ENCODE data around the gene CDK5RAP3.

The CDK5RAP3 gene

DNA sequence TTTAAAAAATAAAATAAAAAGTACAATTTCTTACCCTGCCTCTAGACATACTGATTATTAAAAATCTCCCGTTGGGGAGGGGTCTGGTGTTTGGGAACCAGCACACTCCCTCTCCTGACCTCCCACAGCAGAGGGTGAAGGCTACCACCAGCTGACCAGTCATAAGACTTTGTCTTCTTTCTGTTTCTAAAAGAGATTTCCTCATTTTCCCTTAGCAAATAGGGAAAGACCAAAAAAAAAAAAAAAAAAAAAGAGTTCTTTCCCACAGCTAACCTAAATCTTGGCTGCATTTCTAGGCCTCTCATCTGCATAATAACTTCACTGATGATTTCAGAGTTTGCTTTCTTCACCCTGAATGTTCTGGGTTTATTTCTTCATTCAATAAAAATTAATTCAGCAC, 30.3 kb downstream of the CDK5RAP3 start:
- no peaks in the 10 kb centered on the region for H3K36me3 ChIP-seq (ENCODE audit: control insufficient read depth in 2 of 2, insufficient read depth in 1 of 2, low read length in 2 of 2)
- no peaks in the 10 kb centered on the region for H3K9me3 ChIP-seq (ENCODE audit: control insufficient read depth, insufficient read depth, low read depth, low read length)
- ChIA-PET CTCF (interaction anchor here (0.6 to 3.8 kb wide), 7 partner anchors 10 to 54 kb away, joined by 3 to 23 read pairs (median 7); no protein-coding TSS in a partner anchor), POLR2A (no interaction called here)
- no peak overlapping the region for H3K4me3 ChIP-seq (ENCODE audit: low read depth, low read length)
- TF ChIP-seq, protein P1, sequence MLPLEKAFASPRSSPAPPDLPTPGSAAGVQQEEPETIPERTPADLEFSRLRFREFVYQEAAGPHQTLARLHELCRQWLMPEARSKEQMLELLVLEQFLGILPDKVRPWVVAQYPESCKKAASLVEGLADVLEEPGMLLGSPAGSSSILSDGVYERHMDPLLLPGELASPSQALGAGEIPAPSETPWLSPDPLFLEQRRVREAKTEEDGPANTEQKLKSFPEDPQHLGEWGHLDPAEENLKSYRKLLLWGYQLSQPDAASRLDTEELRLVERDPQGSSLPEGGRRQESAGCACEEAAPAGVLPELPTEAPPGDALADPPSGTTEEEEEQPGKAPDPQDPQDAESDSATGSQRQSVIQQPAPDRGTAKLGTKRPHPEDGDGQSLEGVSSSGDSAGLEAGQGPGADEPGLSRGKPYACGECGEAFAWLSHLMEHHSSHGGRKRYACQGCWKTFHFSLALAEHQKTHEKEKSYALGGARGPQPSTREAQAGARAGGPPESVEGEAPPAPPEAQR (tag by site-specific recombination; IDR thresholded peaks at IDR 0.05), result no peak
- TF ChIP-seq ZNF548 (tag by site-specific recombination; IDR thresholded peaks at IDR 0.05) (no peak), YY2 (tag by site-specific recombination; IDR thresholded peaks at IDR 0.05) (no peak), ZNF792 (tag by site-specific recombination; IDR thresholded peaks at IDR 0.05) (no peak), ZNF335 (tag by site-specific recombination; conservative IDR thresholded peaks at IDR 0.05) (no peak), ZNF121 (tag by site-specific recombination; IDR thresholded peaks at IDR 0.05) (no peak), ZNF629 (tag by site-specific recombination; IDR thresholded peaks at IDR 0.05) (no peak), ZBTB8A (tag by site-specific recombination; IDR thresholded peaks at IDR 0.05) (no peak), ZNF155 (tag by site-specific recombination; IDR thresholded peaks at IDR 0.05) (no peak), ZNF785 (tag by site-specific recombination; IDR thresholded peaks at IDR 0.05) (no peak), ZNF658 (tag by site-specific recombination; IDR thresholded peaks at IDR 0.05) (no peak), ZBTB17 (tag by site-specific recombination; IDR thresholded peaks at IDR 0.05) (no peak), EGR2 (tag by site-specific recombination; IDR thresholded peaks at IDR 0.05; ENCODE audit: low read depth) (no peak)
- TF ChIP-seq, protein P2, sequence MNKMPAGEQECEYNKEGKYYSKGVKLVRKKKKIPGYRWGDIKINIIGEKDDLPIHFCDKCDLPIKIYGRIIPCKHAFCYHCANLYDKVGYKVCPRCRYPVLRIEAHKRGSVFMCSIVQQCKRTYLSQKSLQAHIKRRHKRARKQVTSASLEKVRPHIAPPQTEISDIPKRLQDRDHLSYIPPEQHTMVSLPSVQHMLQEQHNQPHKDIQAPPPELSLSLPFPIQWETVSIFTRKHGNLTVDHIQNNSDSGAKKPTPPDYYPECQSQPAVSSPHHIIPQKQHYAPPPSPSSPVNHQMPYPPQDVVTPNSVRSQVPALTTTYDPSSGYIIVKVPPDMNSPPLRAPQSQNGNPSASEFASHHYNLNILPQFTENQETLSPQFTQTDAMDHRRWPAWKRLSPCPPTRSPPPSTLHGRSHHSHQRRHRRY (tag by site-specific recombination; IDR thresholded peaks at IDR 0.05), result no peak
- TF ChIP-seq, protein P3, sequence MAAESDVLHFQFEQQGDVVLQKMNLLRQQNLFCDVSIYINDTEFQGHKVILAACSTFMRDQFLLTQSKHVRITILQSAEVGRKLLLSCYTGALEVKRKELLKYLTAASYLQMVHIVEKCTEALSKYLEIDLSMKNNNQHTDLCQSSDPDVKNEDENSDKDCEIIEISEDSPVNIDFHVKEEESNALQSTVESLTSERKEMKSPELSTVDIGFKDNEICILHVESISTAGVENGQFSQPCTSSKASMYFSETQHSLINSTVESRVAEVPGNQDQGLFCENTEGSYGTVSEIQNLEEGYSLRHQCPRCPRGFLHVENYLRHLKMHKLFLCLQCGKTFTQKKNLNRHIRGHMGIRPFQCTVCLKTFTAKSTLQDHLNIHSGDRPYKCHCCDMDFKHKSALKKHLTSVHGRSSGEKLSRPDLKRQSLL (tag by site-specific recombination; IDR thresholded peaks at IDR 0.05), result no peak
- TF ChIP-seq, protein P4, sequence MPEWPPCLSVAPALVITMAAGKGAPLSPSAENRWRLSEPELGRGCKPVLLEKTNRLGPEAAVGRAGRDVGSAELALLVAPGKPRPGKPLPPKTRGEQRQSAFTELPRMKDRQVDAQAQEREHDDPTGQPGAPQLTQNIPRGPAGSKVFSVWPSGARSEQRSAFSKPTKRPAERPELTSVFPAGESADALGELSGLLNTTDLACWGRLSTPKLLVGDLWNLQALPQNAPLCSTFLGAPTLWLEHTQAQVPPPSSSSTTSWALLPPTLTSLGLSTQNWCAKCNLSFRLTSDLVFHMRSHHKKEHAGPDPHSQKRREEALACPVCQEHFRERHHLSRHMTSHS (tag by site-specific recombination; IDR thresholded peaks at IDR 0.05), result no peak
- TF ChIP-seq, protein P5, sequence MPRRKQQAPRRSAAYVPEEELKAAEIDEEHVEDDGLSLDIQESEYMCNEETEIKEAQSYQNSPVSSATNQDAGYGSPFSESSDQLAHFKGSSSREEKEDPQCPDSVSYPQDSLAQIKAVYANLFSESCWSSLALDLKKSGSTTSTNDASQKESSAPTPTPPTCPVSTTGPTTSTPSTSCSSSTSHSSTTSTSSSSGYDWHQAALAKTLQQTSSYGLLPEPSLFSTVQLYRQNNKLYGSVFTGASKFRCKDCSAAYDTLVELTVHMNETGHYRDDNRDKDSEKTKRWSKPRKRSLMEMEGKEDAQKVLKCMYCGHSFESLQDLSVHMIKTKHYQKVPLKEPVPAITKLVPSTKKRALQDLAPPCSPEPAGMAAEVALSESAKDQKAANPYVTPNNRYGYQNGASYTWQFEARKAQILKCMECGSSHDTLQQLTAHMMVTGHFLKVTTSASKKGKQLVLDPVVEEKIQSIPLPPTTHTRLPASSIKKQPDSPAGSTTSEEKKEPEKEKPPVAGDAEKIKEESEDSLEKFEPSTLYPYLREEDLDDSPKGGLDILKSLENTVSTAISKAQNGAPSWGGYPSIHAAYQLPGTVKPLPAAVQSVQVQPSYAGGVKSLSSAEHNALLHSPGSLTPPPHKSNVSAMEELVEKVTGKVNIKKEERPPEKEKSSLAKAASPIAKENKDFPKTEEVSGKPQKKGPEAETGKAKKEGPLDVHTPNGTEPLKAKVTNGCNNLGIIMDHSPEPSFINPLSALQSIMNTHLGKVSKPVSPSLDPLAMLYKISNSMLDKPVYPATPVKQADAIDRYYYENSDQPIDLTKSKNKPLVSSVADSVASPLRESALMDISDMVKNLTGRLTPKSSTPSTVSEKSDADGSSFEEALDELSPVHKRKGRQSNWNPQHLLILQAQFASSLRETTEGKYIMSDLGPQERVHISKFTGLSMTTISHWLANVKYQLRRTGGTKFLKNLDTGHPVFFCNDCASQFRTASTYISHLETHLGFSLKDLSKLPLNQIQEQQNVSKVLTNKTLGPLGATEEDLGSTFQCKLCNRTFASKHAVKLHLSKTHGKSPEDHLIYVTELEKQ (tag by site-specific recombination; IDR thresholded peaks at IDR 0.05; ENCODE audit: borderline replicate concordance), result no peak
- TF ChIP-seq, protein P6, sequence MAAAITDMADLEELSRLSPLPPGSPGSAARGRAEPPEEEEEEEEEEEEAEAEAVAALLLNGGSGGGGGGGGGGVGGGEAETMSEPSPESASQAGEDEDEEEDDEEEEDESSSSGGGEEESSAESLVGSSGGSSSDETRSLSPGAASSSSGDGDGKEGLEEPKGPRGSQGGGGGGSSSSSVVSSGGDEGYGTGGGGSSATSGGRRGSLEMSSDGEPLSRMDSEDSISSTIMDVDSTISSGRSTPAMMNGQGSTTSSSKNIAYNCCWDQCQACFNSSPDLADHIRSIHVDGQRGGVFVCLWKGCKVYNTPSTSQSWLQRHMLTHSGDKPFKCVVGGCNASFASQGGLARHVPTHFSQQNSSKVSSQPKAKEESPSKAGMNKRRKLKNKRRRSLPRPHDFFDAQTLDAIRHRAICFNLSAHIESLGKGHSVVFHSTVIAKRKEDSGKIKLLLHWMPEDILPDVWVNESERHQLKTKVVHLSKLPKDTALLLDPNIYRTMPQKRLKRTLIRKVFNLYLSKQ (tag by site-specific recombination; IDR thresholded peaks at IDR 0.05; ENCODE audit: borderline replicate concordance), result no peak
- TF ChIP-seq, protein P7, sequence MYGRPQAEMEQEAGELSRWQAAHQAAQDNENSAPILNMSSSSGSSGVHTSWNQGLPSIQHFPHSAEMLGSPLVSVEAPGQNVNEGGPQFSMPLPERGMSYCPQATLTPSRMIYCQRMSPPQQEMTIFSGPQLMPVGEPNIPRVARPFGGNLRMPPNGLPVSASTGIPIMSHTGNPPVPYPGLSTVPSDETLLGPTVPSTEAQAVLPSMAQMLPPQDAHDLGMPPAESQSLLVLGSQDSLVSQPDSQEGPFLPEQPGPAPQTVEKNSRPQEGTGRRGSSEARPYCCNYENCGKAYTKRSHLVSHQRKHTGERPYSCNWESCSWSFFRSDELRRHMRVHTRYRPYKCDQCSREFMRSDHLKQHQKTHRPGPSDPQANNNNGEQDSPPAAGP (tag by site-specific recombination; IDR thresholded peaks at IDR 0.05), result no peak
- peaks cover 9% of the 10 kb centered on the region; the same call in 1 of the 2 replicates for H3K4me1 ChIP-seq (ENCODE audit: control insufficient read depth, insufficient read depth, low read length)
- no peak overlapping the region for H3K27ac ChIP-seq (ENCODE audit: extremely low read depth, low read depth, low read length)
